ENCODE measurements around the gene C17orf75.

- TF ChIP-seq CTCF (conservative IDR thresholded peaks at IDR 0.05): no peak; the same call in 1 of the 2 replicates
- TF ChIP-seq ZFX (IDR thresholded peaks at IDR 0.05): no peak
Measured at GRCh38 chr17:32341141-32341856, 674 bp downstream of the C17orf75 start.
